Thyroid gland (tissue), 4 donors: Measurements from ENCODE around the gene ARHGEF38. TPM values are rescaled to one million over a fixed set of nuclear protein-coding genes. Genes with fewer than 3 reads are reported as not detected.
A peak's percentile ranks its signal among the peaks of the same experiment; 100 is the strongest.

Source experiments
- DNase-seq, 2 donors: peaks; one replicate each; pipeline ENCODE4 v3.0.0-alpha.2; 2019
- H3K27ac ChIP-seq, 3 donors: fragments of 200-600 bp; sonication (generic); 1 replicate in 2 of 3; 2 replicates in 1 of 3; pipeline ENCODE4 v1.5.1; 2016 to 2019; ENCODE audit warnings: mild to moderate bottlenecking in 1 of 3, moderate library complexity in 1 of 3
- H3K27me3 ChIP-seq: fragments of 200-600 bp; sonication (generic); one replicate; pipeline ENCODE4 v1.5.1; 2019
- H3K36me3 ChIP-seq, 2 donors: fragments of 200-600 bp; sonication (generic); one replicate each; pipeline ENCODE4 v1.5.1; 2016 to 2019
- H3K4me1 ChIP-seq, 2 donors: fragments of 200-600 bp; sonication (generic); one replicate each; pipeline ENCODE4 v1.5.1; 2017 to 2019
- H3K4me3 ChIP-seq, 3 donors: fragments of 200-600 bp; sonication (generic); replicated peaks in 1 of 3; 1 replicate in 2 of 3; 2 replicates in 1 of 3; pipeline ENCODE4 v1.5.1; 2016; ENCODE audit warnings: mild to moderate bottlenecking in 1 of 3
- H3K9me3 ChIP-seq: fragments of 200-600 bp; sonication (generic); one replicate; pipeline ENCODE4 v1.5.1; 2017
- POLR2A ChIP-seq, 2 donors: fragments of 450-650 bp; IDR thresholded peaks; one replicate each; pipeline ENCODE4 v1.6.1; 2017; ENCODE audit warnings: antibody characterized with exemption in 2 of 2, mild to moderate bottlenecking in 2 of 2, moderate library complexity in 1 of 2
- WGBS, 2 donors: methylation state at CpG; one replicate each; pipeline ENCODE4 v1.1.5; 2017; 5-methylcytosine and 5-hydroxymethylcytosine counted together
- intact Hi-C: fragments of 100-400 bp; cut with DNase I; formaldehyde crosslinking; loops from one replicate; pipeline ENCODE4 v1.15.1; 2023
- total RNA-seq, 4 donors: library from RNA; depleted of rRNA; stranded (reverse); fragments of >200 nt; gene quantifications; one replicate each; pipeline ENCODE4 v1.2.3, GENCODE V29; 2016
- TF ChIP-seq, protein P1 (sequence below), 6 experiments: fragments of 200-600 bp in 3 of 6; fragments of 450-650 bp in 3 of 6; sonication (generic) in 3 of 6; IDR thresholded peaks; one replicate each; pipeline ENCODE4 v1.5.1; 2016 to 2019; ENCODE audit warnings: antibody characterized with exemption in 6 of 6, mild to moderate bottlenecking in 2 of 6, inconsistent platforms in 1 of 6, moderate library complexity in 1 of 6

ARHGEF38 gene
- total RNA-seq, 4 donors from 2014 or later: 2.5 to 10.1 (median 4.5) TPM

DNA sequence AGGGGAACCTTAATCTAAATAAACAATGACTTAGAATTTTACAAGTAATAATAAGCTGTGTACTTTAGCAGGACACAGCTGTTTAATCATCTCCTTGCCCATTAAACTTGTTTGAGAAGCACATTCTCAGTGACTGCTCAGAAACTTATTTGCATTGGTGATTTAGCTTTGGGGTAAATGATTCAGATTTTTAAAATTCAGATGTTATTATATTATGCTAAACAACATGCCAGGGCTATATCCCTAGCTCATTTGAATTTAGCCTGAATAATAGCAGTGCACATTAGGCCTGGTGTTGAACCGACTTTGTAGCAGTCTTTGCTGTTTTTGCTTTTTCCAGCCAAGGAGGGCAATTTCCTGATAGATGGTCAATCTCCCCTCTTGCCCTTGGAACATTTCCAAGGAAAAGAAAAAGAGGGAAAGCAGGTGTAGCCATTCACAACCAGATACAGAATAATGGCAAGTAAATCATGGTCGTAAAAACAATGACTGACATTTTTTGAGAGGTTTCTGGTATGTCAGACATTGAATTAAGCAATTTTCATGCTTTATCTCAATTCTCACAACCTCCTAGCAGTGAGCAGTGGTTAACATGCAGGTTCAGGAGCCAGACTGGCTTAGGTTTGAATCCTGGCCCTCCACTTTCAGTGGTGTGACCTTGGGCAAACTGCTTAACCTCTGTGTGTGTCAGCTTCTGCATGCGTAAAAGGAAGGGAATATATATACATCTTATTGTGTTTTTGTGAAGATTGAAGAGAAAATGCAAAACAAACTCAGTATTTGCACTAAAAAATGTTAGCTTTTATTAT is 16.8 kb downstream of the ARHGEF38 start:
- Histone ChIP-seq H3K4me1 (no peaks in the 10 kb centered on the region), H3K9me3 (no peaks in the 10 kb centered on the region), H3K36me3 (no peaks in the 10 kb centered on the region), H3K27ac (no peak overlapping the region), H3K4me3 (no peak overlapping the region), H3K27me3 (no peaks in the 10 kb centered on the region)
- DNase-seq: no peak
- WGBS, 2 donors: 77 to 92% methylated on average over 3 of the region's 3 CpGs
- TF ChIP-seq POLR2A (IDR thresholded peaks at IDR 0.05): no peak
- TF ChIP-seq, protein P1, sequence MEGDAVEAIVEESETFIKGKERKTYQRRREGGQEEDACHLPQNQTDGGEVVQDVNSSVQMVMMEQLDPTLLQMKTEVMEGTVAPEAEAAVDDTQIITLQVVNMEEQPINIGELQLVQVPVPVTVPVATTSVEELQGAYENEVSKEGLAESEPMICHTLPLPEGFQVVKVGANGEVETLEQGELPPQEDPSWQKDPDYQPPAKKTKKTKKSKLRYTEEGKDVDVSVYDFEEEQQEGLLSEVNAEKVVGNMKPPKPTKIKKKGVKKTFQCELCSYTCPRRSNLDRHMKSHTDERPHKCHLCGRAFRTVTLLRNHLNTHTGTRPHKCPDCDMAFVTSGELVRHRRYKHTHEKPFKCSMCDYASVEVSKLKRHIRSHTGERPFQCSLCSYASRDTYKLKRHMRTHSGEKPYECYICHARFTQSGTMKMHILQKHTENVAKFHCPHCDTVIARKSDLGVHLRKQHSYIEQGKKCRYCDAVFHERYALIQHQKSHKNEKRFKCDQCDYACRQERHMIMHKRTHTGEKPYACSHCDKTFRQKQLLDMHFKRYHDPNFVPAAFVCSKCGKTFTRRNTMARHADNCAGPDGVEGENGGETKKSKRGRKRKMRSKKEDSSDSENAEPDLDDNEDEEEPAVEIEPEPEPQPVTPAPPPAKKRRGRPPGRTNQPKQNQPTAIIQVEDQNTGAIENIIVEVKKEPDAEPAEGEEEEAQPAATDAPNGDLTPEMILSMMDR (IDR thresholded peaks at IDR 0.05): no peak
- intact Hi-C loops: no loop called here

DNA sequence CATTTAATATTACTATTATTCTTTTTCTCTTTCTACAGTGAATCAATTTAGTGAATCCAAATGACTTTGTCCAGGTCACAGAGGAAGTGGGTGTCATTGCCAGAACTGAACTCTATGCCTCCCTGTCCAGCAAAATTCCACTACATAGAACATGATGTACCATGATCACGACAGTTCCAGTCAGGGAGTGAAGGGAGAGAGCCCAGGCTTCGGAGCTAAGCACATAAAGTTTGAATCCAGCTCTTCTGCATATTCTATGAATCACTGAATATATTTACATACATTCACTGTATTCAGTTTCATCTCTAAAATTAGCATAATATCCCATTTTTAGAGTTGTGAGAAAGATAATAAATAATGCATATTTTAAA is 17.4 kb downstream of the ARHGEF38 start:
- Histone ChIP-seq H3K27ac (no peak overlapping the region), H3K4me1 (no peaks in the 10 kb centered on the region), H3K36me3 (no peaks in the 10 kb centered on the region), H3K4me3 (no peak overlapping the region), H3K27me3 (no peaks in the 10 kb centered on the region), H3K9me3 (no peaks in the 10 kb centered on the region)
- DNase-seq: no peak
- TF ChIP-seq POLR2A (IDR thresholded peaks at IDR 0.05): no peak
- TF ChIP-seq, protein P1 (IDR thresholded peaks at IDR 0.05): no peak
- 80 to 82% methylated on average over 2 of the region's 2 CpGs for WGBS, 2 donors
- intact Hi-C loops: no loop called here

DNA sequence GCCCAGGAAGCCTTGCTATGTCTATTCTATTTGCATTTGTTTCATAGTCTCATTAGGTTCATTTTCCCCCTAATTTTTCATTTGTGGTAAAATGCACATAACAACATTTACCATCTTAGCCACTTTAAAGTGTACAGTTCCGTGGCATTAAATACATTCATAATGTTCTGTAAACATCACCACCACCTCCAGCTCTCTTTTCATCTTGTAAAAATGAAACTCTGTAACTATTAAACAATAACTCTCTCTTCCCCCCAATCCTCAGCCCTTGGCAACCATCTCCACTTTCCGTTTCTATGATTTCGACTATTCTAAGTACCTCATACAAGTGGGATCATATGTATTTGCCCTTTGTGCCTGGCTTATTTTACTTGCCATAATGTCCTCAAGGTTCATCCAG is 19.9 kb downstream of the ARHGEF38 start:
- H3K9me3 ChIP-seq: no peaks in the 10 kb centered on the region
- H3K4me3 ChIP-seq: no peak overlapping the region
- H3K27ac ChIP-seq: no peak overlapping the region
- no peak for DNase-seq
- no peaks in the 10 kb centered on the region for H3K27me3 ChIP-seq
- H3K36me3 ChIP-seq: no peaks in the 10 kb centered on the region
- 87 to 90% methylated on average over 3 of the region's 3 CpGs for WGBS, 2 donors
- no peak for TF ChIP-seq POLR2A (IDR thresholded peaks at IDR 0.05)
- TF ChIP-seq, protein P1 (IDR thresholded peaks at IDR 0.05): no peak
- no peaks in the 10 kb centered on the region for H3K4me1 ChIP-seq
- intact Hi-C loops: no loop called here

DNA sequence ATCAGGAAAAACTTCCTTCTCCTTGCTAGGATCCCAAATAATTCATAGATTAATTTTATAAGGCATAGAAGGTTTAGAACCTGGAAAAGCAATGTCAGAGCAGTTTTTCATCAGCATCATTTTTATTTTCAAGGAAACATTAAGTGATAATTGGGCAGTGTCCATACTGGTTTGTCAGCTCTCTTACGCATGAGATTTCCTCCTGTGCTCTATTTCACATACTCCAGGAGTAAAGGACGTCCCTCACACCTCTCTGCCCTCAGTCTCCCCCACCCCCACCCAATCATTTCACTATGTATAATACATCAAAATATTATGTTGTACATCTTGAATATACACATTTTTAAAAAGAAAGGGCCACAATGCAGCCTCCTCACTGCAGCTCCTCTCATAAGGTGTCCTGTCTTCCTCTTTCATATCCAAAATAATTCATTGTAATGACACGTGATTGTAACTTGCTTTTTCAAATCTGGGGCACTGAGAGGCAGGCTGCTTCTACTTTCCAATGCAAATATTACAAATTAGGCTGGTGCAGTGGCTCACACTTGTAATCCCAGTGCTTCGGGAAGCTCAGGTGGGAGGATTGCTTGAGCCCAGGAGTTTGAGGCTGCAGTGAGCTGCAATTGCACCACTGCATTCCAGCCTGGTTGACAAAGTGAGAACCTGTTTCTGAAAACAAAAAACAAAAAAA is 34.4 kb downstream of the ARHGEF38 start:
- peak overlapping the region in 2 of 3 donors; percentile 54 to 69 for H3K27ac ChIP-seq
- H3K36me3 ChIP-seq: no peaks in the 10 kb centered on the region
- WGBS, 2 donors: 34% methylated on average over 4 of the region's 4 CpGs
- H3K4me3 ChIP-seq: no peak overlapping the region
- no peak for TF ChIP-seq POLR2A (IDR thresholded peaks at IDR 0.05)
- TF ChIP-seq, protein P1 (IDR thresholded peaks at IDR 0.05): no peak
- intact Hi-C loops: no loop called here
- DNase-seq: no peak
- peaks cover 19 to 28% of the 10 kb centered on the region in 2 donors for H3K4me1 ChIP-seq
- H3K27me3 ChIP-seq: no peaks in the 10 kb centered on the region
- no peaks in the 10 kb centered on the region for H3K9me3 ChIP-seq

DNA sequence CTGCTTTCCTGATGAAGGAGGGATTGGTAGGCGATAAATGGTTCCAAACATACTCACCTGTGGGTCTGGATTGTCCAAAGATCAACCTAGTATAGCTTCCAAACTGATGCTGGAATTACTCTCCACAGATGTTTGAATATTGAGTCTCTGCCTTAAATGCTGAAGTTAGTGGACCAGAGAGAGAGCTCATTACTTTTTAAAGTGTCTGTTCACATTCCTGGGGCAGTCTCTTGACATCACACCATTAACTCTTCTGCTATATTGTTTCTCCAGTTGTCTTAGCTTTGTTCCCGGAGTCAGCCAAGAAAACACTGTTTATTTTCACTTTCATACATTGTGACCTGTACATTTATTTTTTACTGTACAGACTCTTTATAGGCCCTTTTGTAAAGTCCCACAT is 35.4 kb downstream of the ARHGEF38 start:
- DNase-seq: no peak
- Histone ChIP-seq H3K9me3 (no peaks in the 10 kb centered on the region), H3K4me1 (peaks cover 19 to 28% of the 10 kb centered on the region in 2 donors), H3K4me3 (no peak overlapping the region), H3K27me3 (no peaks in the 10 kb centered on the region), H3K36me3 (no peaks in the 10 kb centered on the region), H3K27ac (peak overlapping the region in 2 of 3 donors; percentile 51 to 69)
- intact Hi-C loops: no loop called here
- 36 to 40% methylated on average over 2 of the region's 2 CpGs for WGBS, 2 donors
- no peak for TF ChIP-seq POLR2A (IDR thresholded peaks at IDR 0.05)
